ENCODE results near the gene SLC41A2.
"Not testable (repeated sequence)": the region's sequence is repeated elsewhere in the genome, so short reads cannot be mapped to it uniquely, and the experiment has no call there.

GRCh38 chr12:104948716-104949115 lies 9.4 kb downstream of the SLC41A2 start:
- not testable (repeated sequence) for TF ChIP-seq YY1 (IDR thresholded peaks at IDR 0.05; ENCODE audit: insufficient read depth, insufficient read length); ZNF274 (IDR thresholded peaks at IDR 0.05; ENCODE audit: low read depth, low read length)

All from NT2/D1 (cell line).